ENCODE results near the gene PLCH1. TPM values are rescaled to one million over a fixed set of nuclear protein-coding genes. Genes with fewer than 3 reads are reported as not detected.

Gene PLCH1
- total RNA-seq, 1 donor from 2014 or later = 1.3 TPM

DNA sequence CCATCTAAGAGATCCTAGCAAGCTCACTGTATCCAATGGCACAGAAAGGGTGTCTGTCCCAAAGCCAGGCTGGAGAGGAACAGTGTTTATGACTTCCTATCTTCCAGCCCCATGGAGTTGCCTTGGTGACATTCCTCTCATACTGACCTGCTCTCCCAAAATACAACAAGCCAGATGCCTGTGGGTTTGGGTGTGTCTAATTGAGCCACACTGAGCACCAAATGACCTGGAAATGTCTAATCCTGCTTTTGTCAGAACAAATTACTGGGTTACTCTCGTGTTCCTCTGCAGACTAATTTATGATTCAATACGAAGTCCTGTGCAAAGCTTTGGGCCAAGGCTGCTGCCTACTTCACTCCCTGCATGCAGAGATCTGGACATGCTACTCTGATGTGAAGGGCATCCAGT lies 353.3 kb downstream of the PLCH1 start:
- DNase-seq (ENCODE audit: low spot score in 2 of 2, unreplicated experiment in 2 of 2) = no peak
- Mint-ChIP-seq H3K27me3 (ENCODE audit: low read depth) (peaks cover 5% of the 10 kb centered on the region), H3K27ac (no peak overlapping the region), H3K36me3 (no peaks in the 10 kb centered on the region), H3K4me3 (no peak overlapping the region), H3K9me3 (peaks cover 10% of the 10 kb centered on the region), H3K4me1 (peaks cover 9% of the 10 kb centered on the region)
- TF ChIP-seq, protein P1, sequence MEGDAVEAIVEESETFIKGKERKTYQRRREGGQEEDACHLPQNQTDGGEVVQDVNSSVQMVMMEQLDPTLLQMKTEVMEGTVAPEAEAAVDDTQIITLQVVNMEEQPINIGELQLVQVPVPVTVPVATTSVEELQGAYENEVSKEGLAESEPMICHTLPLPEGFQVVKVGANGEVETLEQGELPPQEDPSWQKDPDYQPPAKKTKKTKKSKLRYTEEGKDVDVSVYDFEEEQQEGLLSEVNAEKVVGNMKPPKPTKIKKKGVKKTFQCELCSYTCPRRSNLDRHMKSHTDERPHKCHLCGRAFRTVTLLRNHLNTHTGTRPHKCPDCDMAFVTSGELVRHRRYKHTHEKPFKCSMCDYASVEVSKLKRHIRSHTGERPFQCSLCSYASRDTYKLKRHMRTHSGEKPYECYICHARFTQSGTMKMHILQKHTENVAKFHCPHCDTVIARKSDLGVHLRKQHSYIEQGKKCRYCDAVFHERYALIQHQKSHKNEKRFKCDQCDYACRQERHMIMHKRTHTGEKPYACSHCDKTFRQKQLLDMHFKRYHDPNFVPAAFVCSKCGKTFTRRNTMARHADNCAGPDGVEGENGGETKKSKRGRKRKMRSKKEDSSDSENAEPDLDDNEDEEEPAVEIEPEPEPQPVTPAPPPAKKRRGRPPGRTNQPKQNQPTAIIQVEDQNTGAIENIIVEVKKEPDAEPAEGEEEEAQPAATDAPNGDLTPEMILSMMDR (IDR thresholded peaks at IDR 0.05; ENCODE audit: unreplicated experiment) = no peak

DNA sequence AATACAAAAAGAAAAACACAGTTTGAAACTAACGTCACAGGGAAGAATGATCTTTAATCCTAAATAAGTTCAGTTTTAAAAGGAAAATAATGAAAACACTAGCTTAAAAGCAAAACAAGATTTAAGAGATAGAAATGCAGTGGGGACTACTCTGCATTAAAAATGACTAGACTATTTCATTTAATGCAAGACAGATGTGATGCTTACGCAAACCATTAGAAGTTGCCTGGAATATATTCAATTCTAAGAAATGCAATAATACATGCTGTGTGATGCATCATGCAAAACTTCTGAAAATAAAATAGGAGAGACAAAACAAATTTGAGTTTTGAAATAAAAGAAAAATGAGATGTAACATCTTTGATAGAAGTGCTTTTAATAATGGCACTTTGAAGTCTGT lies 353.8 kb downstream of the PLCH1 start:
- Mint-ChIP-seq H3K4me1 (peaks cover 9% of the 10 kb centered on the region), H3K4me3 (no peak overlapping the region), H3K9me3 (peaks cover 6% of the 10 kb centered on the region), H3K27ac (no peak overlapping the region), H3K27me3 (ENCODE audit: low read depth) (peaks cover 8% of the 10 kb centered on the region), H3K36me3 (no peaks in the 10 kb centered on the region)
- DNase-seq (ENCODE audit: low spot score in 2 of 2, unreplicated experiment in 2 of 2) = no peak
- TF ChIP-seq, protein P1 (IDR thresholded peaks at IDR 0.05; ENCODE audit: unreplicated experiment) = no peak

DNA sequence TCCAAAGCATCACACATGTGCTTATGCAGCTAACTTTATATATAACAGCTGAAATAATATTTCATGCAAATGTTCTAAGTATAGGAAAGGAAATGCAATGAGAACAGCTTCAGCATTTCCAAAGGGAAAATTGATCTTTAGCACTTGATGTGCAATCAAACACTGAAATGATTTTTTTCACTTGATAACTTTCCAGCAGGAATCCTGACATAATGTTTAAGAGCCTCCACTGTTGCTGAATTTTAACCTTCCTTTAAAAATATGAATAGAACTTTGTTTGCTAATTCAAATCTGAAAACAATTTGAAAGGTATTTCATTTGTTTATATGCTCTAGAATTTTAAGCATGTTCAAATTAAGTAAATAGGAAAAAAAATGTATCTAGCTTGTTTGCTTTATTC lies 354.5 kb downstream of the PLCH1 start:
- Mint-ChIP-seq H3K36me3 (no peaks in the 10 kb centered on the region), H3K27ac (no peak overlapping the region), H3K27me3 (ENCODE audit: low read depth) (peaks cover 10% of the 10 kb centered on the region), H3K4me1 (peaks cover 9% of the 10 kb centered on the region), H3K9me3 (peaks cover 2% of the 10 kb centered on the region), H3K4me3 (no peak overlapping the region)
- no peak for DNase-seq (ENCODE audit: low spot score in 2 of 2, unreplicated experiment in 2 of 2)
- TF ChIP-seq, protein P1 (IDR thresholded peaks at IDR 0.05; ENCODE audit: unreplicated experiment) = no peak

DNA sequence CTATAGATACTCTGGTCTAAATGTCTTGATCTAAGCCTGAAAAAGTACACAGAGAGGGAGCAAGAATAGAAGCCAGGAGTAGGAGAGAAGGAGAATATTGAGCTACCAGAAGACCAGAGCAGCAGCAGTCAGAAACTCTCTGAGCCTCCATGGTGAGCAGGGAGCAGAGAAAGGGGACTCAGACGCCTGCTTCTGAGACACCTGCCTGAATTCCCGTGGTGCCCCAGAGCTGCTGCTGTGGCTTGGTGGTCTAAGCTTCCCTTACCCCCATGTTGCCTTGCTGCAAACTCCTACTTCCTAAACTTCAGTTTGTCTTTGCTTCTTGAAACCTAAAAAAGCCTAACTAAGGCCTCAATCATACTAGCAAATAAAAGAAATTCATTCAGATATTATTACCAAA lies 356.5 kb downstream of the PLCH1 start:
- Mint-ChIP-seq H3K36me3 (no peaks in the 10 kb centered on the region), H3K27ac (no peak overlapping the region), H3K4me3 (no peak overlapping the region), H3K4me1 (peaks cover 9% of the 10 kb centered on the region), H3K27me3 (ENCODE audit: low read depth) (peaks cover 10% of the 10 kb centered on the region), H3K9me3 (no peaks in the 10 kb centered on the region)
- TF ChIP-seq, protein P1 (IDR thresholded peaks at IDR 0.05; ENCODE audit: unreplicated experiment) = no peak
- no peak for DNase-seq (ENCODE audit: low spot score in 2 of 2, unreplicated experiment in 2 of 2)

DNA sequence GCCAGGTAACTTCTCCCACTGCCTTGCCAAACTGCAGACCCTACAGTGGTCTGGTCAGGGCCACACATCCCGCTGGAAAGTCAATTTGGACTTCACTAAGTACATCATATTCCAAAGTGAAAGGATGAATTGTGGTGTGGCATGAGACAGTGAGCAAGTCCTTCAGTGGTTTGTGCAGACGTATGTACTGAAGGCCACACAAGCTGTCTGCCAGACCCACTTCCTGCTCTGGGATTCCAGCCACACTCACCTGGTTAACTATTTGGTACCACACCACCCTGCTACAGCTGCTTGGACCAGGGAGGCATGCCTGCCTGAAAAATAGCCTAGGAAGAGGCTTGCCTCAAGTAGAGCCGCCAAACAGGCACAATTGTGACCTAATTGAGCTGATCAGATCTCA lies 357.3 kb downstream of the PLCH1 start:
- no peak for DNase-seq (ENCODE audit: low spot score in 2 of 2, unreplicated experiment in 2 of 2)
- Mint-ChIP-seq H3K4me3 (no peak overlapping the region), H3K36me3 (no peaks in the 10 kb centered on the region), H3K27ac (no peak overlapping the region), H3K27me3 (ENCODE audit: low read depth) (peaks cover 10% of the 10 kb centered on the region), H3K4me1 (peaks cover 9% of the 10 kb centered on the region), H3K9me3 (no peaks in the 10 kb centered on the region)
- TF ChIP-seq, protein P1 (IDR thresholded peaks at IDR 0.05; ENCODE audit: unreplicated experiment) = no peak

DNA sequence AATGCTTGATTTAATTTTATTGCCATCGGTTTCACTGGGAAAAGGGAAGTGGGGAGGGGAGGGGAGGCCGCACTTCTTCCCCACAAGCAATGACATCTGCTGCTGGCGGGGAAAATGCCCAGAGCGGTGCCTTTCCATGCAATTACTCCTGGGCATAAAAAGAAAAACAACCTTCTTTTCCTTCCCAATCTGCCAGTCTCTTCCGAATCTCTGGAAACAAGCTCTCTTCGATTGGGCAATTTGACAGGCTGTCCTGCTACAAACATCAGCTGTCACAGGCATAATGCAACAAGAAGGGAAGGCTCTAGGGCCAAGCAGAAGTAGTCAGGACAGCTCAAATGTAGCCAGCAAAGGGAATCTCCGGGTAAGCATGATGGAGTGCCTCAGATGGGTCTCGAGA lies 358.0 kb downstream of the PLCH1 start:
- Mint-ChIP-seq H3K27ac (no peak overlapping the region), H3K9me3 (no peaks in the 10 kb centered on the region), H3K4me1 (peaks cover 9% of the 10 kb centered on the region), H3K4me3 (no peak overlapping the region), H3K36me3 (no peaks in the 10 kb centered on the region), H3K27me3 (ENCODE audit: low read depth) (peaks cover 10% of the 10 kb centered on the region)
- DNase-seq (ENCODE audit: low spot score in 2 of 2, unreplicated experiment in 2 of 2) = no peak
- TF ChIP-seq, protein P1 (IDR thresholded peaks at IDR 0.05; ENCODE audit: unreplicated experiment) = no peak

Data from mesothelial cell of epicardium (in vitro differentiated cells).